Measurements from ENCODE around the gene MTMR2.

MTMR2 gene

DNA sequence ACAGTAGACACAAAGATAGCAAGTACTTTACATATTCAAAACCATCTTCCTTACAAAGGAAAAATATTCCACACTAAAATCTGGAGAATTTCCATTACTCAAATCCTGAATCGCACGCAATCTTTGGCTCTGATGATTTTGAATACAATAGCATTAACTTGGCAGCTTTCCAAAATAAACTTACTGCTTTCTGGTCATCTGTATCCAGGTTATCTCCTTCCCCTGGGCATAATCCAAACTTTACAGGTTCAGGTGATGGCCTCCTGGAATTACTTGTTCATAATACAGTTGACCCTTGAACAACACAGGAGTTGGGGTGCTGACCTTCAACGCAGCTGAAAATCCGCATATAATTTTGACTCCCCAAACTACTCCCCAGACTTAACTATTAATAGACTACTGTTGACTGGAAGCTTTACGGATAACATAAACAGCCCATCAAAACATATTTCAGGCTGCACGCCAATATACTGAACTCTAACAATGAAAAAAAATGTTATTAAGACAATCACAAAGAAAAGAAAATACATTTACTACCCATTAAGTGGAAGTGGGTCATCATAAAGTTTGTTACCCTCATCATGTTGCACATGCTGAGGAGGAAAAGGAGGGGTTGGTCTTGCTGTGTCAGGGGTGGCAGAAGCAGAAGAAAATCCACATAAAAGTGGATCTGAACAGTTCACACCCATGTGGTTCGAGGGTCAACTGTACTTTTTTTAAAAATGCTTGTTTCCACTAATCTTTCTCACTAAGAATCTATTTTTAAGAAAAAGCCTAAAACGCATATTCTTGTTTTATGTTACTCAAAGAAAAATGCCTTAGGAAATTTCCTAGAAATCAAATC, 6.5 kb downstream of the MTMR2 start:
- DNase-seq (ENCODE audit: low spot score): no peak

- DNase-seq (ENCODE audit: low spot score): no peak
These were observed 7.9 kb downstream of the MTMR2 start for GRCh38 chr11:95916049-95916448.

DNA sequence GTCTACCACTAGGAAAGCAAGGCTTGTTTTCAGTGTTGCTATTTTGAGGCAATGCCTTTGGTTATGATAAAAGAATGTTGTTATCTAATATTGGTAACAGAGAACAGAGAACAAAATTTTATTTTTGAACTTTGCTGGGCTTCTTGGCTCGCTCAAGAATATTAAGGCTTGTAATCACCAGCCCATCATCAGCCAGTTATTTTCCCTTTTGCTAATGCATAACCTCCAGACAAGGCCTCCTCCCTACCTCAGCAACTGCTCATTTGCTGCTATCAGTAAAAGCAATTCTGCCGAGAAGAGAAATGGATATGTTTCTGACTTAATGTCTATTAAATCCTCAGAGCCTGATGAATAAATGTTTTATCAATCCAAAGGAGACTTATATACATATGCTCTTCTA, 8.9 kb downstream of the MTMR2 start:
- DNase-seq (ENCODE audit: low spot score): no peak

GRCh38 chr11:95913830-95914615, 9.9 kb downstream of the MTMR2 start:
- DNase-seq (ENCODE audit: low spot score): no peak

DNA sequence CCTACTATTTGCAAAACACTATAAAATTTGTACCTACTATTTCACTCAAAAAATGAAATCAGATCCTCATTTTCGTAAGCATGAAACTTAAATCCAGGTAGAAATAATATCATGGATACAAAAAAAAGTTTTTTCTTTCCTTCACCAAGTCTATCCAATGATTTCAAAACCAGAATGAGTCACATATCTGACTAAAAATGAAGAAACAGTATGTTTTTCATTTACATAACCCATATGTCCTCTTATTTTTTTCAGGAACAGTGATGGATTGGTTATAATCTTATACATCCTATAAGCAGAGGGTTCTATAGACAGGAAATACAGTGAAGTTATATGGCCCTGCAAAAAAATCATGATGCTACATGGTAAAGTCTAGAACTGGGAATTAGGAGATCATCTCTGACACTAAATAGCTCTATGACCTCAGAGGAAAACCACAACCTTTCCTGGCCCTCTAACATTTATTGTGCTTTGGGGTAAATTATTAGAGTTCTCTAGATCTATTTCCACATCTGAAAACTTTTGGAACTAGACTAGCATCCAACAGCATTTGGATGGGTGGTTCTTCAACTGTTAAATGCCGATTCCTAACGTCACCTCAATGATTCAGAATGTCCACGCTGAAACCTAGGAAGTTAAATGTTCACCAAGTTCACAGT, 10.9 kb downstream of the MTMR2 start:
- DNase-seq (ENCODE audit: low spot score): no peak

GRCh38 chr11:95911369-95911759, 12.5 kb downstream of the MTMR2 start:
- no peak for DNase-seq (ENCODE audit: low spot score)

- DNase-seq (ENCODE audit: low spot score): no peak
These were observed 13.1 kb downstream of the MTMR2 start for GRCh38 chr11:95910638-95911368.

DNA sequence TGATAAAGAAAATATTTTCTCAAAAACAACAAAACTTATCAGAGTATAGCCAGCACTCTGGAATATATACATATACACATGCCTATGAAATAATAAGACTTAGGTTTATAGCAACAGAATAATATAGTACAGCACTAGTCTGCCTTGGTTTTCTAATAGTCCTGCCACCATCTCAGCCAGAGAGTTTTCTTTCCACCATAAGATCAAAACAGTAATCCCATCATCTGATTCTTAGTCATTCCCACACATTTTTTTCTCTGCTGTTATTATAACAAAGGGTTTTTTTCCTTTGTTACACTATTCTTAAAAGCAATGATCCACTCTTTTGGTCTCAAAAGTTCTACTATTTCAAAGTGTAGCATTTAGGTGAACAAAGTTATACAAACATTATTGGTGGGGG, 15.1 kb downstream of the MTMR2 start:
- DNase-seq (ENCODE audit: low spot score): no peak

DNA sequence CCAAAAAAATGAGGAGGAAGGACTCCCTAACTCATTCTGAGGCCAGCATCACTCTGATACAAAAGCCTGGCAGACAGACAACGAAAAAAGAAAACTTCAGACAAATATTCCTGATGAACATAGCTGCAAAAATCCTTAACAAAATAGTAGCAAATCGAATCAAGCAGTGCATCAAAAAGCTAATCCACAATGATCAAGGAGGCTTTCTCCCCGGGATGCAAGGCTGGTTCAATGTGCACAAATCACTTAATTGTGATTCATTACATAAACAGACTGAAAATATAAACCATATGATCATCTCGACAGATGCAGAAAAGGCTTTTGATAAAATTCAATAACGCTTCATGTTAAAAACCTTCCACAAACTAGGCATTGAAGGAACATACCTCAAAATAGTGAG, 16.4 kb downstream of the MTMR2 start:
- DNase-seq (ENCODE audit: low spot score): no peak

GRCh38 chr11:95904009-95904650, 19.8 kb downstream of the MTMR2 start:
- DNase-seq (ENCODE audit: low spot score): no peak

DNA sequence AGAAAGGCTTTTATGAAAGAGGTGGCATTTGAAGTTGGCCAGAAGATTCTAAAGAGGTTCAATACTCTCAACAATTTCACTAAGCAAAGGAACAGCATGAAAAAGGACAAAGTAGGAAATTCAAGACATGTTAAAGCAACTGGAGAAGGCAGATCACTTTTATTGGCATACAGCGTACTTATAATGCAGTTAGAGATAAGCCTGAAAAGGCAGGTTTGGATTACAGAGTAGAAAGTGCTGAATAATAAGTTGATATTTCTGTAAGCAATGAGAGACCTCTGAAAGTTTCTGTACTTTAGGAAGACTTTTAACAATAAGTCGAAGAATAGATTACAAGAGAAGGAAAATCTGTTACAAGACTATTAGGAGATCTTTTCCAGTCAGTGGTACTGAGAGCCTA, 25.1 kb downstream of the MTMR2 start:
- no peak for DNase-seq (ENCODE audit: low spot score)

GRCh38 chr11:95897731-95898130, 26.2 kb downstream of the MTMR2 start:
- no peak for DNase-seq (ENCODE audit: low spot score)

GRCh38 chr11:95895815-95896214, 28.1 kb downstream of the MTMR2 start:
- no peak for DNase-seq (ENCODE audit: low spot score)

- DNase-seq (ENCODE audit: low spot score): no peak
These were observed 30.9 kb downstream of the MTMR2 start for GRCh38 chr11:95892892-95893570.

DNA sequence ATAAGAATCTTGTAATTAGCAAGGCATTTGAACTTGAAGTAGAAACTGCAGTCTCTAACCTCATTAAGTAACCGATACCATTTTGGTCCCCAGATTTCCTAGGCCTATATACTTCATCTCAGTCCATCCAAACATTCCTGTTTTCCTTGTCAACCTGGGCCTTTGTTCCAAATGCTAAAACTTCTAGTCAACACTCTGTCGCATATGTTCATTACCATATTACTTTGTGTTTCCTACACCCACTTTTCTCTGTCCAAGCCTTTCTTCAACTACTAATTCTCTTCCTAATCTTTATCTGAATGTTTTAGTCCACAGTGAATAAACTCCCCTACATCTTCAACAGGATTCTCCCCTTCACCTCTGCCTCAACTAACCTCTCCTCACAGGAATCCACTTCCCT, 31.4 kb downstream of the MTMR2 start:
- no peak for DNase-seq (ENCODE audit: low spot score)

- no peak for DNase-seq (ENCODE audit: low spot score)
These were observed 32.3 kb downstream of the MTMR2 start for GRCh38 chr11:95891423-95892170.

DNA sequence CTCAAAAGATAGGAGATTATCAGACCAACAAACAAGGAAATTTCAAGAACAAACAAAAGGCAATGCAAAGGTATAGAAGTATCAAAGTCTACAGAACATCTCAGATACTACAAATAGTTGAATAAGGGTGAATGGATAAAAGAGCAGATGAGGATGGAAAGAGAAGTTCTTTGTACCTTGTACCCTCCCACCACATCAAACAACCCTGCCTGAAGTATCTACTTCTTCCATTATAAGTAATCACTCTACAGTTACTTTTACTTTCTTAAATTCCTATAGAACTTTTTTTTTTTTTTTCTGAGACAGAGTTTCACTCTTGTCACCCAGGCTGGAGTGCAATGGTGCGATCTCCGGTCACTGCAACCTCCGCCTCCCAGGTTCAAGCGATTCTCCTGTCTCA, 35.1 kb downstream of the MTMR2 start:
- DNase-seq (ENCODE audit: low spot score): no peak

- no peak for DNase-seq (ENCODE audit: low spot score)
These were observed 35.5 kb downstream of the MTMR2 start for GRCh38 chr11:95888439-95888838.

DNA sequence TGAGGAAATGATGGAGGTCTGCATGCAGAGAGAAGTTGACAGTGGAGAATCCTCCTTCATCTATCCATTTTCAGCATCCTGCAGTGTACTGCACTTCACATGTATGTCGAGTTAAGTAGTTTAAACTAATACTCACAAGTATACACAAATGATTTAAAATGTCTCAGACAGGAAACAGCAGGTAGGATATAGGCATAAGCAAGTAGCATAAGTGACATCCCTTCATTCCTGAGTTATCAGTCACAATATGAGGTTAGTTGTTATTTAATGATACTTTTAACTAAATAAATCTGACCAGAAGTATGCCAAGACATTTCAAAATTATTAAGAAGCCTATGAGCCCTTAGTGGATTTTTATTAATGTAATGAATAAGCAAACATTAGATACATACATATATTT, 37.4 kb downstream of the MTMR2 start:
- DNase-seq (ENCODE audit: low spot score): no peak

DNA sequence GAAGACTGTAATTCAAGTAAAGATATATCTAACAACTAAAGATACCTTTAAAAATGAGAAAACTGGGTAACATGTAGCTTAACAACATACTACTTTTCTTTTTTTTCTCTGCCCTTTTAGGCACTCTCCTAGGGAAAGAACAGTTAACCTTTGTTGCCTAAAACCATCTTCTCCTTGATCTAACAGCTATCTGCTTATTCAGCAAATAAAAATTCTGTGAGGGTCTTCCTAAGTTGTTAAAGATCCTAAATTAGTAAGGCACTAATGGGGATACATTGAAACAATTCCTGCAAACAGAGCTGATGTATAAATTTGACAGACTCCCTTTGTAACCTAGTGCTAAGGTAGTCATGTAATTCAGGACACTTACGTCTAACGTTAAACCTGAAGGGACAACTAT, 39.1 kb downstream of the MTMR2 start:
- no peak for DNase-seq (ENCODE audit: low spot score)
